Measurements from ENCODE around the gene PUS1.
"Not testable (repeated sequence)": the region's sequence is repeated elsewhere in the genome, so short reads cannot be mapped to it uniquely, and the experiment has no call there.

Gene PUS1

GRCh38 chr12:131928711-131929580, at the start of gene PUS1:
TSS of gene PUS1 (plus strand) at chr12:131929276. CDS start at chr12:131929723, 447 bp downstream.
- peak; percentile 87 for ATAC-seq
- TF ChIP-seq ZFP3 (CRISPR knock-in tag; IDR thresholded peaks at IDR 0.05) (no peak), PATZ1 (CRISPR knock-in tag; IDR thresholded peaks at IDR 0.05; ENCODE audit: borderline replicate concordance) (no peak), ZC3H10 (CRISPR knock-in tag; IDR thresholded peaks at IDR 0.05) (no peak), TSHZ2 (CRISPR knock-in tag; IDR thresholded peaks at IDR 0.05) (no peak), OSR1 (CRISPR knock-in tag; IDR thresholded peaks at IDR 0.05) (no peak)

- no peak; the same call in 2 of the 3 replicates for ATAC-seq
- TF ChIP-seq ARNTL (CRISPR knock-in tag; IDR thresholded peaks at IDR 0.05; ENCODE audit: borderline replicate concordance, low read depth) = no peak
- TF ChIP-seq POU6F1 (CRISPR knock-in tag; IDR thresholded peaks at IDR 0.05; ENCODE audit: borderline replicate concordance, low read depth) = no peak
- TF ChIP-seq SNAI2 (CRISPR knock-in tag; IDR thresholded peaks at IDR 0.05) = no peak
- TF ChIP-seq CREB5 (CRISPR knock-in tag; IDR thresholded peaks at IDR 0.05; ENCODE audit: low read depth) = no peak
Observed at GRCh38 chr12:131882804-131883520, 46.1 kb upstream of the PUS1 start.

- ATAC-seq = no peak; the same call in 2 of the 3 replicates
- TF ChIP-seq TCF4 (CRISPR knock-in tag; IDR thresholded peaks at IDR 0.05; ENCODE audit: borderline replicate concordance) = no peak
- TF ChIP-seq ZNF70 (CRISPR knock-in tag; IDR thresholded peaks at IDR 0.05) = no peak
- TF ChIP-seq POU6F1 (CRISPR knock-in tag; IDR thresholded peaks at IDR 0.05; ENCODE audit: borderline replicate concordance, low read depth) = no peak
- no peak for TF ChIP-seq TSHZ2 (CRISPR knock-in tag; IDR thresholded peaks at IDR 0.05)
- no peak for TF ChIP-seq OSR1 (CRISPR knock-in tag; IDR thresholded peaks at IDR 0.05)
- no peak for TF ChIP-seq PATZ1 (CRISPR knock-in tag; IDR thresholded peaks at IDR 0.05; ENCODE audit: borderline replicate concordance)
- no peak for TF ChIP-seq ZNF8 (CRISPR knock-in tag; IDR thresholded peaks at IDR 0.05)
- no peak for TF ChIP-seq RARB (CRISPR knock-in tag; IDR thresholded peaks at IDR 0.05)
- no peak for TF ChIP-seq ESRRG (CRISPR knock-in tag; IDR thresholded peaks at IDR 0.05)
- no peak for TF ChIP-seq ZFP30 (CRISPR knock-in tag; IDR thresholded peaks at IDR 0.05)
- no peak for TF ChIP-seq TOX (CRISPR knock-in tag; IDR thresholded peaks at IDR 0.05; ENCODE audit: borderline replicate concordance)
- no peak for TF ChIP-seq PPARA (CRISPR knock-in tag; IDR thresholded peaks at IDR 0.05; ENCODE audit: borderline replicate concordance)
Observed at GRCh38 chr12:131883521-131883900, 45.6 kb upstream of the PUS1 start.

GRCh38 chr12:131885076-131885475, 44.0 kb upstream of the PUS1 start:
- ATAC-seq = not testable (repeated sequence)
